Mammary epithelial cell (primary cell): ENCODE measurements around the gene TIAM2.

Experiments used
- CTCF ChIP-seq, 2 donors: IDR thresholded peaks in 1 of 2; conservative IDR thresholded peaks in 1 of 2; 2 replicates each; pipeline ENCODE4 v1.5.1; 2011 to 2012; ENCODE audit warnings: inconsistent platforms in 2 of 2, low read length in 2 of 2, mild to moderate bottlenecking in 2 of 2, control low read depth in 1 of 2, low read depth in 1 of 2; ENCODE audit not compliant: insufficient read depth in 1 of 2; ENCODE audit errors: extremely low read depth in 1 of 2
- EZH2 ChIP-seq: IDR thresholded peaks from 2 replicates; pipeline ENCODE4 v1.6.1; 2012; ENCODE audit warnings: low read length, inconsistent platforms, borderline replicate concordance

- TF ChIP-seq CTCF (conservative IDR thresholded peaks at IDR 0.05 in 1 of 2, IDR thresholded peaks at IDR 0.05 in 1 of 2; ENCODE audit: extremely low read depth in 1 of 2, insufficient read depth in 1 of 2, low read depth in 1 of 2, low read length in 2 of 2) (no peak), EZH2 (no peak)
Observed at GRCh38 chr6:155171109-155171746, 176.1 kb downstream of the TIAM2 start.
